HEK293T (cell line): Measurements from ENCODE around the gene SURF1.

Source experiments
- BHLHE40 ChIP-seq: fragments of 450-650 bp; IDR thresholded peaks from 2 replicates; pipeline ENCODE4 v1.6.1; 2016; ENCODE audit warnings: mild to moderate bottlenecking, moderate library complexity, borderline replicate concordance
- CTBP1 ChIP-seq: fragments of 450-650 bp; IDR thresholded peaks from 2 replicates; pipeline ENCODE4 v1.6.1; 2016; ENCODE audit warnings: borderline replicate concordance
- ELF4 ChIP-seq: fragments of 450-650 bp; IDR thresholded peaks from 2 replicates; pipeline ENCODE4 v1.6.1; 2017; ENCODE audit warnings: antibody characterized with exemption
- FOXK2 ChIP-seq: fragments of 450-650 bp; IDR thresholded peaks from 2 replicates; pipeline ENCODE4 v1.6.1; 2016; ENCODE audit warnings: mild to moderate bottlenecking
- FOXM1 ChIP-seq: fragments of 450-650 bp; IDR thresholded peaks from 2 replicates; pipeline ENCODE4 v1.6.1; 2017; ENCODE audit warnings: mild to moderate bottlenecking, borderline replicate concordance
- LEF1 ChIP-seq: fragments of 450-650 bp; IDR thresholded peaks from 2 replicates; pipeline ENCODE4 v1.6.1; 2017; ENCODE audit warnings: mild to moderate bottlenecking, borderline replicate concordance
- NFRKB ChIP-seq: fragments of 450-650 bp; IDR thresholded peaks from 2 replicates; pipeline ENCODE4 v1.6.1; 2016; ENCODE audit warnings: mild to moderate bottlenecking, moderate library complexity
- SP1 ChIP-seq: fragments of 450-650 bp; IDR thresholded peaks from 2 replicates; pipeline ENCODE4 v1.6.1; 2017
- SUZ12 ChIP-seq: fragments of 450-650 bp; IDR thresholded peaks from 2 replicates; pipeline ENCODE4 v1.6.1; 2016; ENCODE audit warnings: mild to moderate bottlenecking
- TARDBP ChIP-seq: fragments of 450-650 bp; IDR thresholded peaks from 2 replicates; pipeline ENCODE4 v1.6.1; 2016
- ZNF384 ChIP-seq: fragments of 450-650 bp; IDR thresholded peaks from 2 replicates; pipeline ENCODE4 v1.6.1; 2016
- TF ChIP-seq, protein P1 (sequence below): fragments of 450-650 bp; IDR thresholded peaks from 2 replicates; pipeline ENCODE4 v1.6.1; 2016

DNA sequence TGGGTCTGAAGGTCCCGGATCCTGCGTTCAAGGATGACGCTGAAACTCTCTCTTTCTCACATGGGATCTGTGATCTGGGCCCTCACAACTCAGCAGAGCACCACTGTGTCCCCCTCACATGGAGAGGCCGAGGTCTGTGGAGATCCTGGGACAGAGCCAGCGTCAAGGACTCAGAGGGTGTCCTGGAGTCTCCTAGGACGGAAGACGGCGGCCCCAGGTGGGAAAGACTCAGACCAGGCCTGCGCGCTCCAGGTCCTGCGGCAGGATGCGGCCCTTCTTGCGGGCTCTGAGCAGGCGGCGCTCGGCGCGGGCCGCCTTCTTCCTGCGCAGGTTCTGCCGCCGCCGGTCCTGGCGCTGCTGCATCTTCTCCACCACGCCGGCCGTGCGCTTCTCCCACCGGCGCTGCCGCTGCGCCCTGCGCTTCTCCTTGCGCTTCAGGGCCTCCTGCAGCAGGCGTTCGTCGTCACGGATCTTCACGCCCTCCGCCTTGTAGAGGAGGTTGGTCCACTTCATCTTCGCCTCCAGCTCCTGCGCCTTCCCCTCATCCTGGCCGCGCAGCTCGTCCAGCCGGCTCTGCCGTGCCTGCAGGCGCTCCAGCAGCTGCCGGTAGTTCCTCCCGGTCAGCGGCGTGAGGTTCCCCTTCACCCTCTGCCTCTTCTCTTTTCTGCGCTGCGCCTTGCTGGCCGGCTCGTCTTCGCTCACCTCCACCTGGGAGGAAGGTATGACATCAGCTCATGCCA lies 24.5 kb downstream of the SURF1 start:
- TF ChIP-seq SP1 (no peak), FOXK2 (no peak), LEF1 (no peak), BHLHE40 (no peak), ELF4 (no peak), ZNF384 (no peak), NFRKB (no peak), SUZ12 (no peak), FOXM1 (no peak), TARDBP (no peak), CTBP1 (no peak)
- TF ChIP-seq, protein P1, sequence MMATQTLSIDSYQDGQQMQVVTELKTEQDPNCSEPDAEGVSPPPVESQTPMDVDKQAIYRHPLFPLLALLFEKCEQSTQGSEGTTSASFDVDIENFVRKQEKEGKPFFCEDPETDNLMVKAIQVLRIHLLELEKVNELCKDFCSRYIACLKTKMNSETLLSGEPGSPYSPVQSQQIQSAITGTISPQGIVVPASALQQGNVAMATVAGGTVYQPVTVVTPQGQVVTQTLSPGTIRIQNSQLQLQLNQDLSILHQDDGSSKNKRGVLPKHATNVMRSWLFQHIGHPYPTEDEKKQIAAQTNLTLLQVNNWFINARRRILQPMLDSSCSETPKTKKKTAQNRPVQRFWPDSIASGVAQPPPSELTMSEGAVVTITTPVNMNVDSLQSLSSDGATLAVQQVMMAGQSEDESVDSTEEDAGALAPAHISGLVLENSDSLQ = no peak
